Activated T-helper 2 cell treated with anti-CD3 and anti-CD28 coated beads, Interferon-gamma antibody, Interleukin-2, Interleukin-4, amounts not matched to agents 10 μg/mL and 5 μg/mL and 100 μg/mL, durations not matched to agents 14 hours and 24 hours and 36 hours (primary cell): Measurements from ENCODE around the gene CRYAA. TPM values are rescaled to one million over a fixed set of nuclear protein-coding genes. Genes with fewer than 3 reads are reported as not detected.

Experiments
- DNase-seq: peaks from one replicate; pipeline ENCODE4 v3.0.0; 2021; ENCODE audit warnings: low spot score
- H3K27ac Mint-ChIP-seq: one replicate; pipeline ENCODE4 v1.8.0; 2021; ENCODE audit warnings: mixed read lengths
- H3K27me3 Mint-ChIP-seq: one replicate; pipeline ENCODE4 v1.8.0; 2021; ENCODE audit warnings: low read depth, mixed read lengths
- H3K36me3 Mint-ChIP-seq: one replicate; pipeline ENCODE4 v1.8.0; 2021; ENCODE audit warnings: low read depth, mixed read lengths
- H3K4me1 Mint-ChIP-seq: one replicate; pipeline ENCODE4 v1.8.0; 2021; ENCODE audit warnings: low read depth, mixed read lengths
- H3K4me3 Mint-ChIP-seq: one replicate; pipeline ENCODE4 v1.8.0; 2021; ENCODE audit warnings: low read depth, mild to moderate bottlenecking, moderate library complexity, mixed read lengths
- H3K9me3 Mint-ChIP-seq: one replicate; pipeline ENCODE4 v1.8.0; 2021; ENCODE audit warnings: mixed read lengths
- intact Hi-C: fragments of 100-400 bp; cut with micrococcal nuclease; formaldehyde crosslinking; loops from one replicate; pipeline ENCODE4 v1.15.1; 2023
- total RNA-seq: library from RNA; stranded (reverse); gene quantifications from 2 replicates; pipeline ENCODE4 v1.2.3, GENCODE V29; 2022

Gene CRYAA
- total RNA-seq, 1 donor from 2014 or later = not detected

DNA sequence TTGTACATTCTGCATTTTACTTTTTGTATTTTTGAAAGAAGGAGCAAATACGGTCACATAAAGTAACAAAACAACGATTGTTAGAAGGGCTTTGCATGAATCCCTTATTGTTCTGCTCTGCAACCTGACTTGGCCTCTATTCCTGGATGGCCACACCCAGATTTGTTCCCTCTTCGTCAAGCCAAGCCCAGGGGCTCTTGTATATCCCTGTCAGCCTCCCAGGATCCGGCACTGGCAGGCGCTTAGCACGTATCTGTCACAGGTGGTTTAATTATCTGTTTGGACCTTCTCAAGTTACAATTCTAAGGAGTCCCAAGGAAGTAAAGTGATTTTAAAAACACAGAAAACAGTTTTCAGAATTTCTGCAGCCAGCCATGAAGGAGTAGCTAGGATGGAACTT, 28.0 kb downstream of the CRYAA start:
- H3K27ac Mint-ChIP-seq = no peak overlapping the region
- peaks cover 29% of the 10 kb centered on the region for H3K9me3 Mint-ChIP-seq
- peaks cover 7% of the 10 kb centered on the region for H3K4me1 Mint-ChIP-seq
- intact Hi-C loops = no loop called here
- H3K4me3 Mint-ChIP-seq = no peak overlapping the region
- H3K36me3 Mint-ChIP-seq = no peaks in the 10 kb centered on the region
- peaks cover 8% of the 10 kb centered on the region for H3K27me3 Mint-ChIP-seq
- no peak for DNase-seq

GRCh38 chr21:43198376-43198775, 29.6 kb downstream of the CRYAA start:
- peaks cover 7% of the 10 kb centered on the region for H3K4me1 Mint-ChIP-seq
- H3K27me3 Mint-ChIP-seq = peaks cover 8% of the 10 kb centered on the region
- DNase-seq = no peak
- H3K9me3 Mint-ChIP-seq = peaks cover 35% of the 10 kb centered on the region
- no peak overlapping the region for H3K27ac Mint-ChIP-seq
- H3K4me3 Mint-ChIP-seq = no peak overlapping the region
- H3K36me3 Mint-ChIP-seq = no peaks in the 10 kb centered on the region
- intact Hi-C loops = no loop called here

GRCh38 chr21:43201491-43201890, 32.7 kb downstream of the CRYAA start:
- Mint-ChIP-seq H3K27me3 (peaks cover 8% of the 10 kb centered on the region), H3K4me3 (no peak overlapping the region), H3K27ac (no peak overlapping the region), H3K36me3 (no peaks in the 10 kb centered on the region), H3K4me1 (peaks cover 7% of the 10 kb centered on the region), H3K9me3 (peaks cover 35% of the 10 kb centered on the region)
- intact Hi-C loops = no loop called here
- no peak for DNase-seq

- H3K9me3 Mint-ChIP-seq = peaks cover 29% of the 10 kb centered on the region
- intact Hi-C loops = no loop called here
- DNase-seq = no peak
- H3K27me3 Mint-ChIP-seq = peaks cover 4% of the 10 kb centered on the region
- H3K4me3 Mint-ChIP-seq = no peak overlapping the region
- H3K4me1 Mint-ChIP-seq = no peaks in the 10 kb centered on the region
- no peak overlapping the region for H3K27ac Mint-ChIP-seq
- H3K36me3 Mint-ChIP-seq = no peaks in the 10 kb centered on the region
Observed at GRCh38 chr21:43203591-43203990, 34.8 kb downstream of the CRYAA start.

GRCh38 chr21:43204638-43205037, 35.8 kb downstream of the CRYAA start:
- intact Hi-C loops = no loop called here
- Mint-ChIP-seq H3K27me3 (no peaks in the 10 kb centered on the region), H3K9me3 (peaks cover 23% of the 10 kb centered on the region), H3K4me3 (no peak overlapping the region), H3K4me1 (no peaks in the 10 kb centered on the region), H3K36me3 (no peaks in the 10 kb centered on the region), H3K27ac (no peak overlapping the region)
- no peak for DNase-seq

DNA sequence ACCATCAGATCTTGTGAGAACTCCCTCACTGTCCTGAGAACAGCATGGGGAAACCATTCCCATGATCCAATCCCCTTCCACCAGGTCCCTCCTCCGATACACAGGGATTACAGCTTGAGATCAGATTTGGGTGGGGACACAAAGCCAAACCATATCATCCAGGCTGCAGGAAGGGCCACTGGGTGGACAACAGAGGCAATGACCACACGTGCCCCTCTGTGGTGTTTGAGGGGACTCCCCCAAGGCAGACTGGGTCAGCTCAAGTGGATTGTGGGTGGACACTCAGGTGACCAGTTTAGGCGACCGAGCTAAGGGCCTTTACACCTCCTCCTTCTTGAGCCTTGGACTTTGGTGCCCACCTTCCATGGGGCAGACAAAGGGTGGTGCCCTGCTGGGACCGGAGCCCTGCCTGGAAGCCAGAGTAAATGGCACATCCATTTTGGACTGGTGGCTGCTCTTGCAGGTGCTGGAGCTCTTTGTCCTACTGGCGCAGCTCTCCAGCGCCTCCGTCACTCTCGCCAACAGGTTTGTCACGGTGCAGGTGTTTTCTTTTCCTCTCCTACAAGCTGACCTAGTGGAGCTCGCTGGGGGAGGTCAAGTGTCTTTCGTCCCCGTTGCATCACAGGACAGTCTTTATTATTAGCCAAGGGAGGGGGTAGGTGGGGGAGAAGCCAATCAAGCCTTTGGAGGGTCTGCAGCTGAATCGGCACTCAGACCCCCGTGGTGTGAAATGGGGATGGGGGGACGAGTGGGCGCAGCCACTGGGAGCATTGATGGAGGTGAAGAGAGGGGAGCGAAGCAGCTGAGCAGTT, 37.6 kb downstream of the CRYAA start:
- Mint-ChIP-seq H3K4me3 (no peak overlapping the region), H3K36me3 (no peaks in the 10 kb centered on the region), H3K4me1 (no peaks in the 10 kb centered on the region), H3K9me3 (peaks cover 11% of the 10 kb centered on the region), H3K27me3 (no peaks in the 10 kb centered on the region), H3K27ac (no peak overlapping the region)
- no peak for DNase-seq
- intact Hi-C loops = no loop called here

GRCh38 chr21:43207043-43207315, 38.2 kb downstream of the CRYAA start:
- H3K4me1 Mint-ChIP-seq = no peaks in the 10 kb centered on the region
- intact Hi-C loops = no loop called here
- H3K9me3 Mint-ChIP-seq = peaks cover 5% of the 10 kb centered on the region
- no peak overlapping the region for H3K27ac Mint-ChIP-seq
- no peaks in the 10 kb centered on the region for H3K27me3 Mint-ChIP-seq
- H3K36me3 Mint-ChIP-seq = no peaks in the 10 kb centered on the region
- H3K4me3 Mint-ChIP-seq = no peak overlapping the region
- no peak for DNase-seq

DNA sequence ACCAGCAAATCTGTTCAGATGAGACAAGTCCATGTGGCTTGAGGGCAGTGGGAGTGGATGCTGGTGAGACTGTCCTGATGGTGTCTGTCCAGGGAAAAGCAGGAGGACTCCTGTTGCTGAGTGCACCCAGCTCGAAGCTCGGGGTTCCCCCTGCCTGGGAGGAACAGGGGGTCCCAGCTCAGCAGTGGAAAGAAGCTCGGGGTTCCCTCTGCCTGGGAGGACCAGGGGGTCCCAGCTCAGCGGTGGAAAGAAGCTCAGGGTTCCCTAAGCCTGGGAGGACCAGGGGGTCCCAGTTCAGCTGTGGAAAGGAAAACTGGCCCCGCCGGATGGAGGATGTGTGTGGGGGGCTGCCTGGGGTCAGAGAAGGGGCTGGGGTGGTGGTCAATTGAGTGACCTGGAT, 39.1 kb downstream of the CRYAA start:
- H3K36me3 Mint-ChIP-seq = no peaks in the 10 kb centered on the region
- no peaks in the 10 kb centered on the region for H3K4me1 Mint-ChIP-seq
- intact Hi-C loops = no loop called here
- no peak overlapping the region for H3K4me3 Mint-ChIP-seq
- H3K27ac Mint-ChIP-seq = no peak overlapping the region
- H3K27me3 Mint-ChIP-seq = no peaks in the 10 kb centered on the region
- no peak for DNase-seq
- peaks cover 3% of the 10 kb centered on the region for H3K9me3 Mint-ChIP-seq

DNA sequence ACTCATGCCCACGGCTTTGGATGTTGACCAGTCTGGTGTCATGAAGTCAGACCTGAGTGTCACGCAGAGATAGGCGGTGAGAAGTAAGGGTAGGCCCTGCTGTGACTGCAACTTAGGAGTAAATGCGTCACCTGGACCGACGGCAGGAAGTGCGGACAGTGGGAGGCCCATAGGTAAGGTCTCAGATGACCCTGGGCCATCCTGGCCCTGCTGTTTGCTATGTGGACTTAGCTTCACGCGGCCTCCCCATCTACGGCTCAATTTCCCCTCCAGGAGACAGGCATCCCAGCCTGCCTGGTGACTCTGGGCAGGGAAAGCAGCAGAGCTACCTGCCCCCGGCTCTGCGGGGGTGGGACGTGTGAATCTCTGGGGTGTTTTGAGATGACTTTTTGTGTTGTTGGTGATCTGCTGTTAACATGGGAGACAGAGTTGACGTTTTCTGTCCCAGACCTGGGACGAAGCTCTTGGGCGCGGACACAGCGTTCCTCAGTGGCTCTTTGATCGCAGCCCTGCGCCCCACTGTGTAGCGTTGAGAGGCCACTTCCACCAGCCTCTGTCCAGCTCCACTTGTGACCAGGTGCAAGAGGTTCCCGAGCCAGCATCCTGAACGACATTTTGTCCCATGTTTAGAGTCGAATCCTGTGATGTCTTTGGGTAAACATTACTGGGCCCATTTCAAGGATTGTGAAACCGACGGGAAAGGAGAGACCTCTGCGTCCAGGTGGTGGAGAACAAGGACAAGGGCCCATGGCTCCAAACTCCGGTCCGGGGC, 39.9 kb downstream of the CRYAA start:
- Mint-ChIP-seq H3K36me3 (no peaks in the 10 kb centered on the region), H3K27ac (no peak overlapping the region), H3K9me3 (no peaks in the 10 kb centered on the region), H3K4me1 (no peaks in the 10 kb centered on the region), H3K27me3 (no peaks in the 10 kb centered on the region), H3K4me3 (no peak overlapping the region)
- DNase-seq = no peak
- intact Hi-C loops = no loop called here

- intact Hi-C loops = no loop called here
- Mint-ChIP-seq H3K4me3 (no peak overlapping the region), H3K27ac (no peak overlapping the region), H3K36me3 (no peaks in the 10 kb centered on the region), H3K27me3 (no peaks in the 10 kb centered on the region), H3K9me3 (no peaks in the 10 kb centered on the region), H3K4me1 (no peaks in the 10 kb centered on the region)
- no peak for DNase-seq
Observed at GRCh38 chr21:43209575-43210453, 41.0 kb downstream of the CRYAA start.

- no peak overlapping the region for H3K27ac Mint-ChIP-seq
- no peaks in the 10 kb centered on the region for H3K4me1 Mint-ChIP-seq
- no peaks in the 10 kb centered on the region for H3K27me3 Mint-ChIP-seq
- no peak overlapping the region for H3K4me3 Mint-ChIP-seq
- intact Hi-C loops = no loop called here
- no peaks in the 10 kb centered on the region for H3K9me3 Mint-ChIP-seq
- H3K36me3 Mint-ChIP-seq = no peaks in the 10 kb centered on the region
- DNase-seq = no peak
Observed at GRCh38 chr21:43210454-43211071, 41.8 kb downstream of the CRYAA start.

DNA sequence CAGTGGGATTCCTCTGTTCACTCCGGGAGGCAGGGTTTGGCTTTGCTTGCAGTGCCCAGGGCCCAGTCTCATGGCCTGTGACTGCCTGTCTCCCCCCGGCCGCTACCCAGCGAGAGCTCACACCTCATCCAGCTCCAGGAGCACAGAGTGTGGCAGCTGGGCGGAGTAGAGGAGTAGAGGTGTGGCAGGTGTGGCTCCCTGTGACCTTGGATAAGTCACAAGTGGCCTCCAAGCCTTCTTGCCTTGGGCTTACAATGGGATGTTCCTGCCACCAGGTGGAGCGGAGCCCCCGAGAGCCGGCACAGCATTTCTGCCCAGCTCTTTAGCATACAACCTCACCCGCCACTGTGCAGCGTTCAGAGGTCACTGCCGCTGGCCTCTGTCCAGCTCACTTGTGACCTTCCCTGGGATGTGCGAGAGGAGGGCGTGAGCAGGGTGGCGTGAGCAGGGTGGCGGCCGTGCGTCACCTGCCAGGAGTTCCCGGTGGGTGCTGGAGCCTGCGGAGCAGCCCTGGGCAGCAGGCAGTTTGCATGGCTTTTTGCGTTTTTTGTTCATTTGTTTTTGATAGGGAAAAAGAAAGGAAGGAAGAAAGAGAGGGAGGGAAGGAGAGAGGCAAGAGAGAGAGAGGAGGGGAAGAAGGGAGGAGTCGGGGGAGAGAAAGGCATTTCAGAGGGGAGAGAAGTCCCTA, 42.4 kb downstream of the CRYAA start:
- no peak overlapping the region for H3K27ac Mint-ChIP-seq
- DNase-seq = no peak
- no peaks in the 10 kb centered on the region for H3K4me1 Mint-ChIP-seq
- no peaks in the 10 kb centered on the region for H3K36me3 Mint-ChIP-seq
- no peaks in the 10 kb centered on the region for H3K9me3 Mint-ChIP-seq
- no peak overlapping the region for H3K4me3 Mint-ChIP-seq
- H3K27me3 Mint-ChIP-seq = no peaks in the 10 kb centered on the region
- intact Hi-C loops = no loop called here
